ENCODE measurements around the gene PACS1.
A peak's percentile ranks its signal among the peaks of the same experiment; 100 is the strongest.
"Not testable (repeated sequence)": the region's sequence is repeated elsewhere in the genome, so short reads cannot be mapped to it uniquely, and the experiment has no call there.

Gene PACS1

DNA sequence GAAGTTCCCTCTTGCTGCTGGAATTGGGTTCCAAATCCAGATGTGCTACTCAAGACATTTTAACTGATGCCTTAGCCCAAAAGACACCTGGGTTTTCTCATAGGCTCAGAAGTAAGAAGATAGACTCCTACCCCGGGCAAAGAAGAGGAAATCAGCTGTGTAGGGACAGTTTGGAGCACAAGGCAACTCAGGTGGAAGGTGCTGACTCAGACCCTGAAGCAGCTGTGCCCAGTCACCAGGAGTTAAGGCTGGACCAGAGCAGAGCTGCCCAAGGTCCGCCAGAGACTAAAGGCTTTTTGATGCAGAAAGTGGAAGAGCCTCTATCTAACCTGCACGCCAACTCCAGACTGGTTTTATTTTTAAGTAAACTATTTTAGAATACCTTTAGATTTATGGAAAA lies 177.7 kb downstream of the PACS1 start:
- H3K4me3 ChIP-seq (ENCODE audit: low read depth, low read length), result no peak overlapping the region
- TF ChIP-seq, protein P1, sequence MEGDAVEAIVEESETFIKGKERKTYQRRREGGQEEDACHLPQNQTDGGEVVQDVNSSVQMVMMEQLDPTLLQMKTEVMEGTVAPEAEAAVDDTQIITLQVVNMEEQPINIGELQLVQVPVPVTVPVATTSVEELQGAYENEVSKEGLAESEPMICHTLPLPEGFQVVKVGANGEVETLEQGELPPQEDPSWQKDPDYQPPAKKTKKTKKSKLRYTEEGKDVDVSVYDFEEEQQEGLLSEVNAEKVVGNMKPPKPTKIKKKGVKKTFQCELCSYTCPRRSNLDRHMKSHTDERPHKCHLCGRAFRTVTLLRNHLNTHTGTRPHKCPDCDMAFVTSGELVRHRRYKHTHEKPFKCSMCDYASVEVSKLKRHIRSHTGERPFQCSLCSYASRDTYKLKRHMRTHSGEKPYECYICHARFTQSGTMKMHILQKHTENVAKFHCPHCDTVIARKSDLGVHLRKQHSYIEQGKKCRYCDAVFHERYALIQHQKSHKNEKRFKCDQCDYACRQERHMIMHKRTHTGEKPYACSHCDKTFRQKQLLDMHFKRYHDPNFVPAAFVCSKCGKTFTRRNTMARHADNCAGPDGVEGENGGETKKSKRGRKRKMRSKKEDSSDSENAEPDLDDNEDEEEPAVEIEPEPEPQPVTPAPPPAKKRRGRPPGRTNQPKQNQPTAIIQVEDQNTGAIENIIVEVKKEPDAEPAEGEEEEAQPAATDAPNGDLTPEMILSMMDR (IDR thresholded peaks at IDR 0.05; ENCODE audit: low read depth, low read length), result no peak

DNA sequence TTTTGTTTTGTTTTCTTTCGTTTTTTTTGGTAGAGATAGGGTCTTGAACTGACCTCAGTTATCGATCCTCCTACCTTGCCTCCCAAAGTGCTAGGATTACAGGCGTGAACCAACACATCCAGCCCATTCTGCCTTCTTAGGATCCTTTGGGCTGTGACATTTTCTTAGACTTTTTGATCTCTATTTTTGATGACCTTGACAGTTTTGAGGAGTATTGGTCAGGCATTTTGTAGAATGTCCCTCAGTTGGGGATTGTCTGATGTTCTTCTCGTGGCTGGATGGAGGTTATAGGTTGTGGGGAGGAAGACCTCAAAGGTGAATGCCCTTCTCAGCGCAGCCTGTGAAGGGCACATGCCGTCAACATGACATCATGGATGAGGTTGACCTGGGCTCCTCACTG lies 178.8 kb downstream of the PACS1 start:
- no peak overlapping the region for H3K4me3 ChIP-seq (ENCODE audit: low read depth, low read length)
- TF ChIP-seq, protein P1 (IDR thresholded peaks at IDR 0.05; ENCODE audit: low read depth, low read length), result no peak

DNA sequence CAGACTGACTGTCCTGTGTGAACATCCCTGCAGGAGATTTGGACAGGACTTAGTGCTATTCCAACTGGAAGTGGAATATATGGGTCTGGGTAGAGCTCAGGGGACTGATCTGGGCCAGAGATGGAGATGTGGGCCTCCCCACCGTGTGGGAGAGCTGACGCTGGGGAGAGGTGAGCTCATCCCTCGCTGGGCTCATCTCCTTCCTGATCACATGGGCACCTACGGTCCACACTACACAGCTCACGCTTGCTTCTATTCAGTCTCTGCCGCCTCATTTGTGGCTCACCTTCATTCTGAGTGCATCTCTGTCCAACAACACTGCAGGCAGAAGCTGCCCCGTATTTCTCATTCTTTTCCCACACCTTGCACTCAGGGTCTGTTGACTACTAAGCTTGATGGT lies 181.7 kb downstream of the PACS1 start:
- no peak overlapping the region for H3K4me3 ChIP-seq (ENCODE audit: low read depth, low read length)
- TF ChIP-seq, protein P1 (IDR thresholded peaks at IDR 0.05; ENCODE audit: low read depth, low read length), result no peak

DNA sequence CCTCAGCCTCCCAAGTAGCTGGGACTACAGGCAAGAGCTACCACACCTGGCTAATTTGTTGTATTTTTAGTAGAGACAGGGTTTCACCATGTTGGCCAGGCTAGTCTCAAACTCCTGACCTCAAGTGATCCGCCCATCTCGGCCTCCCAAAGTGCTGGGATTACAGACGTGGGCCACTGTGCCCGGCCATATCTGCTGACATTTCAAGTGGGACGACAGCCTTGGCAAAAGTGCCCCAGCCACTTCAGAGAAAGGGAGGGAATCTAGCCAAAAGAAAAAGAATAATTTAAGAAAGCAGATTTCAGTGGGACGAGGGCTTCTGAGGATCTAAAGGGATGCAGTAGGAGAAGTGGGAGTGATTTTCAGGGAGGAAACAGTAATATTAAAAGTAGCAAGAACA lies 183.0 kb downstream of the PACS1 start:
- not testable (repeated sequence) for H3K4me3 ChIP-seq (ENCODE audit: low read depth, low read length)

DNA sequence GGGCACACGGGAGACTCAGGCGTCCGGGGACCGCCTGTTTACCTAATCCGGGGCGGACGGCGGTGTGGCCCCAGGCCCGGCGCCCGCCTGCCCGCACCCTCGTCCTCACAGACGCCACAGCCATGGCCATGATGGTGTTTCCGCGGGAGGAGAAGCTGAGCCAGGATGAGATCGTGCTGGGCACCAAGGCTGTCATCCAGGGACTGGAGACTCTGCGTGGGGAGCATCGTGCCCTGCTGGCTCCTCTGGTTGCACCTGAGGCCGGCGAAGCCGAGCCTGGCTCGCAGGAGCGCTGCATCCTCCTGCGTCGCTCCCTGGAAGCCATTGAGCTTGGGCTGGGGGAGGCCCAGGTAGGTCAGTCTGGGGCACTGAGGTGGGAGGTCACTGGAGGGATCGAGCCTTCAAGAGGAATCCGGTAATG lies 188.4 kb downstream of the PACS1 start:
- H3K4me3 ChIP-seq (ENCODE audit: low read depth, low read length), result peak overlapping the region; percentile 96
- TF ChIP-seq, protein P1 (IDR thresholded peaks at IDR 0.05; ENCODE audit: low read depth, low read length), result no peak

DNA sequence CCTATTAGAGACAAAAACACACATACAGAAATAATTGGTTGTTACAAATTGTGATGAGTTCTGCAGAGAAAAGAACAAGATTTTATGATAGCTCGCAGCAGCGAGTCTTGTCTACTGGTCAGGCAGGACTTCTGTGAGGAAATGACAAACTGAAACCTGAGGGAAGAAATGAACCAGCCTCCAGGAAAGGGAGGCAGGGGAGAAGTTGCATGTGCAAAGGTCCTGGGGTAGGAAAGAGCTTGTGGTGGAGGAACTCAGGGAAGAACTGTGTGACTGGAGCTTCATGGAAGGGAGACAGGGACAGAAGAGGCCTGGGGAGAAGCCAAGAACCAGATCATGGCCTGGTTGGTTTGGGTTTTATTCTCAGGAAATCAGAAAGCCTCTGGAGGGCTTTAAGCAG lies 189.2 kb downstream of the PACS1 start:
- H3K4me3 ChIP-seq (ENCODE audit: low read depth, low read length), result no peak overlapping the region
- TF ChIP-seq, protein P1 (IDR thresholded peaks at IDR 0.05; ENCODE audit: low read depth, low read length), result no peak

DNA sequence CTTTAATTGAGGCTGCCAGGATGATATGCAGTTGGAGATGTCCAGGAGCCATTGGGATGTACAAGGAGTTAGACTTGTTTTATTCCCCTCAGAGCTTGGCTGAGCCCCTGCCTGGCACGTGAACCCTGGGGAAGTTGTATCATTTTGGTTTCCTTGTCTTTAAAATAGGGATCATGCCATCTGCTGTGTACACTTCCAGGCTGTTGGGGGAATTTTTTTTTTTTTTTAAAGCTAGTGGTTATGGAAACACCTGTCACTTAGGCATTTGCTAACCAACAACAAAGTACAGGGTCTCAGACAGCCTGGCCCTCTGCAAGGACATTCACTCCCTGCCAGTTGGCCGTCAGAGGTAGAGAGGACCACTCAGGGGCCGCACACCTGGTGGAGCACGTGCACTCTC lies 189.9 kb downstream of the PACS1 start:
- TF ChIP-seq, protein P1 (IDR thresholded peaks at IDR 0.05; ENCODE audit: low read depth, low read length), result no peak
- H3K4me3 ChIP-seq (ENCODE audit: low read depth, low read length), result no peak overlapping the region

DNA sequence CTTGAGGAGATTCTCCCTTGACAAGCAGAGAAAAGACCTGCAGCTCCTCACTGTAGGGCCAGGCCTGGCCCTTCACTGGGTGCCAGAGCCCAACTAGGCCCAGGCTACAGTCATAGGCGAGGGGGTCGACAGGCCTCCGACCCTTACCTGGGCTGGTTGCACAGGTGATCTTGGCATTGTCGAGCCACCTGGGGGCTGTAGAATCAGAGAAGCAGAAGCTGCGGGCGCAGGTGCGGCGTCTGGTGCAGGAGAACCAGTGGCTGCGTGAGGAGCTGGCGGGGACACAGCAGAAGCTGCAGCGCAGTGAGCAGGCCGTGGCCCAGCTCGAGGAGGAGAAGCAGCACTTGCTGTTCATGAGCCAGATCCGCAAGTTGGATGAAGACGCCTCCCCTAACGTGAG lies 191.5 kb downstream of the PACS1 start:
- no peak overlapping the region for H3K4me3 ChIP-seq (ENCODE audit: low read depth, low read length)
- TF ChIP-seq, protein P1 (IDR thresholded peaks at IDR 0.05; ENCODE audit: low read depth, low read length), result no peak
